Measurements from ENCODE around the gene GBGT1.

Gene GBGT1

DNA sequence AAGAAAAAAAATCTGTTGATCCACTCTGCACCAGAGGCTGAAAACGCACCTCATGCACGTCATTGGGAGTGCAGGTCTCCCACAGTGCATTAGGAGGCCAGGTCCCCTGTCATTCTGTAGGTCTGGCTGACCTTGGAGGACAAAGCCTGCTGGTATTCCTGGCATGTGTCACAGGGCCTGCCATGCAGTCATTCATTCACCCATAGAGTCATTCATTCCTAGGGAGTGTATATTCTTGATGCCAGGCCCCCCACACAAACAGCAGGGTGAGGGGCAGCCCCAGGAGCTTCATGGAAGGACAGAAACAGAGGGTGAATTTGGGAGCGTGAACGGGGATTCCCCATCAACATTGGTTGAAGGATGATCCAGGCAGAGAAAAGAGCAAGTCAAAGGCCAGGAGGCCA, 2.2 kb downstream of the GBGT1 start:
- no peak for FAIRE-seq

DNA sequence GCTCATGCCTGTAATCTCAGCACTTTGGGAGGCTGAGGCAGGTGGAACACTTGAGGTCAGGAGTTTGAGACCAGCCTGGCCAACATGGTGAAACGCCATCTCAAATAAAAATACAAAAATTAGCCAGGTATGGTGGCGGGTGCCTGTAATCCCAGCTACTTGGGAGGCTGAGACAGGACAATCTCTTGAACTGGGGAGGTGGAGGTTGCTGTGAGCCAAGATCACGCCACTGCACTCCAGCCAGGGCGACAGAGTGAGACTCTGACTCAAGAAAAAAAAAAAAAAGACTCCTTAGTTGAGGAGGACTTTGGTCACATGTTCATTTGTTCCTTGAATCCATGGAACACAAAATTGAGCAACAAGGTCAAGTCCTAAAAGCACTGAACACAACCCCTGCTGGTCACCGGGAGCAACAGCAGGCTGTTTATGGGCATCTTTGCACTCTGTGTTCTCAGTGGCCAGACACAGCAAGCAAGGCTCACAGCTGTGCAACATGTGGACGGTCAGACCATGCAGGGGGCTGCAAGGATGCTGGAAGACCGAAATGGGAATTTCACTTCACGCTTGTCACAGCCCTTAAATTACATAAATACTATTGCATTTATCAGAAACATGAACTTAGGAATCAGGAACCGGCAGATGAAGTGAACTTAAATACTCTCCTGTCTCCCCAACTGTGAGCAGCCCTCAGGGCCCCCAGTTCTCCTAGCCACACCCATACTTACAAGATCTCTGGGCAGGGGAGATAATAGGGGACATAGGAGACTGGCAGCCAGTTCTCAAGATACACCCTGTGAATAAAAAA, 2.8 kb downstream of the GBGT1 start:
- FAIRE-seq, result no peak

DNA sequence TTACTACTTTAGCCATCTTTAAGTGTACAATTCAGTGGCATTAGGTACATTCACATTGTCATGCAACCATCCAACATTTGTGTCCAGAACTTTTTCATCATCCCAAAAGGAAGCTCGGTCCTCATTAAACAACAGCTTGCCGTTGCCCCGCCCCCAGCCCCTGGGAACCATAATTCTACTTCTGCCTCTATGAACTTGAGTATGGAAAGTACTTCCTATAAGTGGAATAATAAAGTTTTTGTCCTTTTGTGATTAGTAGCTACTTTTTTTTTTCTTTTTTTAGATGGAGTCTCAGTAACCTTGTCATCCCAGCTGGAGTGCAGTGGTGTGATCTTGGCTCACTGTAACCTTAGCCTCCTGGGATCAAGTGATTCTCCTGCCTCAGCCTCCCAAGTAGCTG, 5.0 kb downstream of the GBGT1 start:
- FAIRE-seq, result no peak

DNA sequence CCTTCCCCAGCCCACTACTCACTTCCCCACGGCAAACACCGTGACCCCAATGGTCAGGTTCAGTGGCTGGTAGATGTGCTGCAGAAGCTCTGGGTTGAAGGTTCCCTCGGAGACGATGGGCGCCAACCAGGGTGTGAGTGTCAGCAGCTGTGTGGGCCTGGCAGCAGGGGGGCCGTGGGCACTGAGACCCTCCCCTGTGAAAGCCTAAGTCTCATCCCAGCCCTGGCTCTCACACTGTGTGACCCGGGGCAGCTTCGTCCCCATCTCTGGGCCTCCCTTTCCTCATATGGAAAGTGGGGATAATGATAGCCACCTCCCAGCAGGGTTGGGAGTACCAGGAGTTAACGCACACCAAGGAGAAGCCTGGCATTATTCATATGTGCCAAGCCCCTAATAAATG, 8.6 kb downstream of the GBGT1 start:
- FAIRE-seq, result no peak

DNA sequence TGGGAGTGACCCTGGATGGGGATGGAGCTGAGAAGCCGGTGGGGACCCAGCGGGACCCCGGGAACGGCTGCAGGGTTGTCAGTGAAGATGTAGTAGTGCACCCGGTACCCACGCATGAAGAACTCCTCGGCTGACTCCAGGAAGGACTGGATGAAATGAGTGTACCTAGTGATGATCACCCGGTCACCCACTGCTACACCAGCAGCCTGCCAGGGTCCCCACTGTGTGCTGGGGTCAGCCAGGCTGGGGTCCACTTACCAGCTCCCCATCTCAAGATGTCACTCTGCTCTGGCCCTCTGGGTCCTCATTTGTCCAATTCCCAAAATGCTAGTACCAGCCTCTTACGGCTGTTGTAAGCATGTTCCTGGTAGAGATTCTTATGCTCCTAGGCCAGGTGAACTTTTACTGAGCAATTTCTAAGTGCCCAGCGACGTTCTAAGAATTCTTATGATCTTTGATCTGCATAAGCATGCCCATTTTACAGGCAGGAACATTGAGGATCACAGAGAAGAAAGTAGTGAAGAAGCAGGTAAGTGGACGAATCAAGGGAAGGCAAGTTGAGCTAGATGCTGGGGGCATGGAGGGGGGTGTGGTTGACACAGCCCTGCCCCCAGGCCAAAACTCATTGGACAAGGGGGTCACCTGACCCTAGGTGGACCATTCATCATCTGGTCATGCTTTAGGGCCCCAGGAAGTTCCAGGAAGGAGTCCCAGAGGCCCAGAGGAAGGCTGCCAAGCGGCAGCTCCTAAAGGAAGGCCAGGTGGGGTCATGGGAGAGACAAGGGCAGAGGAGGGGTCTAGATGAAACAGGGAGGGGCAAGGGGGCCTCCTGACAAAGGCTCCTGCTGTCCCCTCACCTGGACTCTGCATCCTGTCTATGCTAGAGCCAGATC, 9.4 kb downstream of the GBGT1 start:
- FAIRE-seq, result no peak

DNA sequence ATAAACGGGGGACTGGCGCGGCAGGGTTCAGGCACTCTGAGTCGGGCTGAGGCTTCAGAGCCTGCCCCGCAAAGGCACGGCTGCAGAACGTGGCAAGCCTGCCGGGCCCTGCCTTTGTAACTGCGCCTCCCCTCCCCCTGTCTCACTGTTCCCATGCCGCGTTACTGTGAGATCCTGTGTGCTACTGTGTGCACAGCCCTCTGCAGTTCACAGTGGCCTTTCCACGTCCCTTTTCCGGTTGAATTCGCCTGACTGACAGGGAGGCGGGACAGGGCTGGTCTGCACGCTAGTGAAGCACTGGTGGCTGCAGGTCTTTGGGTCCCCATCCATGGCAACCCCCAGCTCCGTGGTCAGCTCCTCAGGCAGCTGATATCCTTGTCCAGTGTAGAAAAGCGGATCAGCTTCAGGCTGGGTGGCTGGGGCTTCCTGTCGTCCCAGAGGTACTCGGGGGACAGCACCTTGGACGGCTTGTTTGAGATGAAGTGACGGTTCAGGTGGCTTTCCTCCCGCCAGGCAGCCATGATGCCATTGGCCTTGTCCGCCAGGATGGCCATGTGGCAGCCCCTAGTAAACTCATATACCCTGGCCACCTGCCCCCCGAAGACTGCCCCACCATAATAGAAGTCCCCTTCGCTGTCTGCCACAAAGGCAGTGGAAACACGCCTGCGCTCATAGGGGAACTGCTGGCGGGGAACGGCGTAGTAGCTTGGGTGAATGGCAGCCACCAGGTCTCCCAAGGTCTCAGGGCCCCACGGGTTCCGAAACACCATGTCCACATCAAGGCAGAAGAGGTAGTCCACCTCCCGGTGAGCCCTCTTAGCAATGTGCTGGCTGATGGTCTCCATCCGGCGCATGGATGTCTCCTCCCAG, 10.3 kb downstream of the GBGT1 start:
- no peak for FAIRE-seq

DNA sequence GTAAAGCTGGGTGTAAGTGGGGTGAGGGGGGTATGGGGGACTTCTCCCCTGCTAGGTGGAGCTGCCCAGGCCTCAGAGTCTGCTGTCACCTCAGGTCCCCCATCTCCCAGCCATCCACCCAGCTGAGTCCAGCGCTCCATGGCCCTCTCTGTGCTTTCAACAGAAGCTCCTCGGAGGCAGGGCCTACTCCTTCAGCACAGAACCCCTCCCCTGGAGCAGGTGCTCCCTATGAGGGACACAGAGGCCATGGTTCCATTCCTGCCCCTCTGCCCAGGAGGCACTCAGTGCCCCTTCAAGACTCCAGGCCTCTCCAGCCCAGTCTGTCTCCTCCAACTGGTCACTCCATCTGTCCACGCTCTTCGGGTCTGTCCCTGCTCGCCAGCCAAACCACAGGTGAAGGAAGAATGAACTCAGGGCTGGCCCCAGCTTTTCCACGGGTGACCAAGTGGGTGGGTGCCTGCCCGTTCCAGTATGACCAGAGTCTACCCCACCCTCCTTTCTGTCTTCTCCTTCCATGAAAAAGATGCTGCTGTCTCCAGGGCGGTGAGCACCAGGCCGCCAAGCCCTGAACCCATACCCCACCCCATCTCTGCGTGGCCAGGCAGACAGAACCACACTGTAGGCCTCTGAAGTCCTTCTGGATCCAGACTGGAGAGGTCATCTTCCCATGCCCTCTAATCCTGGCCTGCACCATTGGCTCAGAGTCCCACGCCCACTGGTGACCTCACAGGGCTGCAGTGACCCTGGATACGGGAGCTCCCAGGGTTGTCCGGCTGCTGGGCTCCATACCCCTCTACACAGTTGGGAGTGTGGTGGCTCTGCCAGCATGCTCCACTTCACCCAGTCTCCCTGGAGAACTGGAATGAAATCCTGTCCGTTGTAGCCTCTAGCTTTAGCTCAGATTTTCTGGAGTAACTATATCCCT, 11.9 kb downstream of the GBGT1 start:
- no peak for FAIRE-seq

DNA sequence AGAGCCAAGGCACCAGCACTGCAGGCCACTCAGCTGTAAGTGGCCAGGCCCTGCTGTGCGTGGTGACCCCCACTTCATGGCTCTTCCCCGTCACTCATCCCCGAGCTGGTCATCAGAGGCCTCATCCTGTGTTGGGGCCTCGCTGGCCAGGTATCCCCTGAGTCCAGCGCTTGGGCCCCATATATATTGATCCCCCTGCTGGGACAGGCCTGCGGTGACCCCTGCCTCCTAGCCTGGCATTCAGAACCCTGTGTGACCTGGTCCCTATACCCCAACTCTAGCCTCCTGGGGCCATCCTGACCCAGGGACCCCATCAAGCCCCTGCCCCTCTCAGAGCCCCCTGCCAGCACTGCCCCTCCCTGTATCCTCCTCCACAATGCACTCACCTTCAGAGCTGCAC, 12.7 kb downstream of the GBGT1 start:
- no peak for FAIRE-seq

DNA sequence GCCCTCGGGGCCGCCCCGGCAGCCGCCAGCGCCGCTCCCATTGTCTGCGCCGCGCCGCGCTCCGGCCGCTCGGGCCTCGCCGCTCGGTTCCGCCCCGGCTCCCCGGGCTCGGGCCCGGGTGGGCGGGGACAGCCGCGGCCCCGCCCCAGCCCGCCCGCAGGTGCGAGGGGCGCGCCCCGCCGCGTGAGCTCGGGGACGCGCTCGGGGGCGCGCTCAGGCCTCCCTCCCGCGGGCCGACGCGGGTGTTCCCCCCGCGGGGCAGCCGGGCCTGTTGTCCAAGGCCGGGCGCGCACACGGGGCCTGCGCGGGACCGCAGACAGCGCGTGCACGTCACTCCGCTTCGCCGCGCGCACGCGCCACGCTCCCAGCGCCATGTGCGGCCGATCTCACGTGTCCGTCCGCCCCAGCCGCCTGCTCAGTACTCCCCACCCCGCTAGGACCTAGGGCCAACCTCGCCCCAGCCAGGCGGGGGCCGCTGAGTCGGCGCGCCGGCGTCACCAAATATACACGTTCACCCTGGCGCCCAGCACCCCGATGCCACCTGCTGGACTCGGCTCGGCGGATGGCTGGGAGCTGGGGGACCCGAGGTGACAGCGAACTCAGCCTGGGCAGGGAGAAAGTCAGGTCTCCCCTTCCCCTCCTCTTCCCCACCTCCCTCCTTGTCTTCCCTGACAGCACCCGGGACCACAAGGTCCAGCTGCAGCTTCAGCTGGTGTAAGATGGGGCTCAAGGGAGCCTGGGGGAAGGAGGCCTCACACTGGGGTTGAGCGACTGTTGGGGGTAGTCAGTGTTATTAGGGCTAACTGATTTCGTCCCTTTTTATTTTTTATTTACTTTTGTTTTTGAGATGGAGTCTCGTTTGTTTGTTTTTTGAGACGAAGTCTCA, 14.3 kb downstream of the GBGT1 start:
- no peak for FAIRE-seq

DNA sequence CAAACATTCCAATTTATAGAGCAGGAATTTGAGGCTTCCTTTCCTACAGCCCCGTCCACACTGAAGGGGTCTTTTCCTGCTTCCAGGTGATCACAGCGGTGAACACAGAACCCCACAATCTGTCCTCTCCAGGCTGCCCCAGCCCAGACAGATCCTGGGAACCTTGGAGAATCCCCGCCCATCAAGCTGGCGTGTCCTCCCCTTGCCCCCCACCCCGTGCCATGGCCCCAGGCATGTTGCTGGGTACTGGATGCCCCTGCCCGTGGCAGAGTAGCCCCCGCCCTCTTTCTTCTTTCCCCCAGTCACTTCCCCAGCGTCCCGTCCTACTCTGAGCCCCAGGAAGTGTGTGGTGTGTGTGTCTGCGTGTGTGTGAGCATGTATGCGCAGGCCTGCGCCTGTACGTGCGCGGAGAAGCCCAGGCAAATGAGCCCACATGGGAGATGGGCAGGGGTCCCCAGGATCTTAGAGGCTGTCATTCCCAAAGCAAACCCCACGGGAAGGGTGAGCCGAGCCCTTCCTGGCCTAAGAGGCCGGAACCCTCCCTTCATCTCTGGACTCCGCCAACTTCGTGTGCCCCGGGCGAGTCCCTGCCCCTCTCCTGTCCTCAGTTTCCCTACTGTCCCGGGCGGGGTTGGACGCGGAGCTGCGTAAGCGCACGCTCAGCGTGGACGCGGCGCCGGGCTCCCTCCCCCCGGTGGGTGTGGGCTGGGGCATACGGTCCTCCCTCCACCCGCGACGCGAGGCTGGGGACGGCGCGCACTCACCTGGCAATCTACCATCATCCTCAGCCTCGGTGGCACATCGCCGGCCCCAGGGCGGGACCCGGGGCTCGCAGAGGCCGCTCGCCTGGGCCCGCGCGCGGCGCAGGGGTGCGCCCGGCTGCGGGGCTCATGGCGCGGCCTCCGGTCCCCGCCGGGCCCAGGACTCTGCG, 15.2 kb downstream of the GBGT1 start:
- FAIRE-seq, result no peak

DNA sequence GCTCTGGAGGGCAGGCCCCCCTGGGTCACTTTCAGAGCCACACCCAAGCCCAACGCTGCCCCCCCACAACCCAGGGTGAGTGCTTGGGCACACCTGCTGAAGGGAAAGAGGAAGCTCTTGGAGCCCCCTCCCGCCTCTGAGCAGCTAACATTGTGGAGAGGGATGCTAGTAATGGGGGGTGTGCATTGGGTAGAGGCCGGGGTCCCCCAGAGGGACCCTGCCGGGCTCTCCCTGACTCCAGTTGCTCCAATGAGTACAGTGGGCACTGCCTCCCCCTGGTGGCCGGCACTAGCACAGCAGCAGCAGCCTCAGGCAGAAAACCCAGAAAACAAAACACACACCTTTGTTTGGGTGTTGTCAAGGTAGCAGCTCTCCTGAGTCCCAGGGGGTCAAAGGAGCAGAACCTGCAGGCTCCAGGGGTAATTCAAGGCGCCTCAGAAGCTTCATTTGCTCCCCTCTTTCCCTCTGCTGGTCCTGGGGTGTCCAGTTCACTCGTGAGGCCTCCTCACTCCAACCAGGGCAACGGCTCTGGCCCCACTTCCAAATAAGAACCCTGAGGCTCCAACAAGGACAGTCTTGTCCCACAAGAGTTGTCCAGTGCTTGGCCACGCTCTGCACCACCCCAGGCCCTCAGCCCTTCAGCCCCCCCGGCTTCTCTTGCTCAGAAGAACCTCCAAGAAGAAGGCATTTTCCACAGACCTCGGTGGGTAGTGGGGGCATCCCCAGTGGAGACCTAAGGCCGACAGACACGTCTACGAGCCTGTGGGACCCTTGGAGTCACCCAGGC, 16.1 kb downstream of the GBGT1 start:
- FAIRE-seq, result no peak

DNA sequence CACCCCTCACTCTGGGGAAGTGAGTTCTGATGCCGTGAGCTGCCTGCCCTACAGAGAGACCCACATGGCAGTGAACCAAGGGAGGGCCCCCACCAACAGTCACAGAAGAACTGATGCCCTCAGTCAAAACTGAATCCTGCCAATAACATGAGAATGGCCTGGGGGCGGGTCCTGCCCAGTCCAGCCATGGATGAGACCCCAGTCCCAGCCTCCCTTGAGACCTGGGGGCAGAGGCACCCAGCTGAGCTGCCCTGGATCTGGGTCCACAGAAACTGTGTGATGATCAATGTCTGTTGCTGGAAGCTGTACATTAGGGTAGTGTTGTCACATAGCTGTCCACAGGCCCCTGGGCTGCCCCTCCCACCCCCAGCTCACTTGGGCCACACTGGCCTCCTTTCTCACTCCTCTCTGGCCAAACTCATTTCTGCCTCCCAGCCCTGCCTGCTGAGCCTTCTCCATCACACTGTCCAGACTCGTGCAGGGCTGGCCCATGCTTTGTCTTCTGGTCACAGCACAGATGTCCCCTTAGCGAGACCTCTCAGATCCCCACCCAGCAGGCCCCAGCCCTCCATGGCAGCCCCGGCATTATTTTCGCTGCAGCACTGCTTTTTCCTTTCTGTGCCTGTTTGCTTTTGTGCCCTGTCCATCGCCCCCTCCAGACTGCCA, 16.8 kb downstream of the GBGT1 start:
- no peak for FAIRE-seq

DNA sequence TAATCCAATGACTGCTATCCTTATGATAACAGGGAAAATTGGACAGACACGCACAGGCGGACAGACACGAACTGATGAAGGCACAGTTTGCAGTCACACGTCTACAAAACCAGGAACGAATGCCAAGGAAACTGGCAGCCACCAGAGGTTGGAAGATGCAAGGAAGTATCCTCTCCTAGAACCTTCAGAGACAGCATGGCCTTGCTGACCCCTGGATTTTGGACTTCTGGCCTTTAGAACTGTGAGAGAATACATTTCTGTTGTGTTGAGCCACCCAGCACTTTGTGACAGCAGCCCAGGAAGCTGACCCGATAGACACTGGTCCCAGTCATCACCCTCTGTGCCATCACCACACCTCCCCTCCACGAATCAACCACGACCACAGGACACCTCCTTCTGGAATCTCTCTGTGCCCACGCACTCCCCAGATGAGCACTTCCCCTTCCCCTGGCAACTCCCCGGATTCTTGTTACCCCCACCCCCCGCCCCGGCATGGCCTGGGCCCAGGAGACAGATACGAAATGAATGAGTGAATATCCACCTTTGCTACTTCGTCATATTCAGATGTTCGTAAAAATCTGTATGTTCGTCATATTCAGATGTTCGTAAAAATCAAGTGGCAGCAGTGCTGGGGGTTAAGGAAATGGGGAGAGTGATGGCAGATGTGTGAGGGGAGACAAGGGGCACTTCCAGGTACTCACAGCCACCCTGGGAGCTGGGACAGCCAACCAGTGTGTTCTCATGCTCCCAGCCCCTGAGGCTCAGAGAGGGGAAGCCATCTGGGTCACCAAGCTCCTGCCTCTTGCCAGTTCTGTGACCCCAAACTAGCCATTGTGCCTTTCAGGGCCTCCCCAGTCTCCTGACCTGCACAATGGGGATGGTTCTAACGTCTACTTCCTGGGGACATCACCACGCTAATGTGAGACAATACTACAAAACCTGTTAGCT, 18.5 kb downstream of the GBGT1 start:
- FAIRE-seq, result no peak

DNA sequence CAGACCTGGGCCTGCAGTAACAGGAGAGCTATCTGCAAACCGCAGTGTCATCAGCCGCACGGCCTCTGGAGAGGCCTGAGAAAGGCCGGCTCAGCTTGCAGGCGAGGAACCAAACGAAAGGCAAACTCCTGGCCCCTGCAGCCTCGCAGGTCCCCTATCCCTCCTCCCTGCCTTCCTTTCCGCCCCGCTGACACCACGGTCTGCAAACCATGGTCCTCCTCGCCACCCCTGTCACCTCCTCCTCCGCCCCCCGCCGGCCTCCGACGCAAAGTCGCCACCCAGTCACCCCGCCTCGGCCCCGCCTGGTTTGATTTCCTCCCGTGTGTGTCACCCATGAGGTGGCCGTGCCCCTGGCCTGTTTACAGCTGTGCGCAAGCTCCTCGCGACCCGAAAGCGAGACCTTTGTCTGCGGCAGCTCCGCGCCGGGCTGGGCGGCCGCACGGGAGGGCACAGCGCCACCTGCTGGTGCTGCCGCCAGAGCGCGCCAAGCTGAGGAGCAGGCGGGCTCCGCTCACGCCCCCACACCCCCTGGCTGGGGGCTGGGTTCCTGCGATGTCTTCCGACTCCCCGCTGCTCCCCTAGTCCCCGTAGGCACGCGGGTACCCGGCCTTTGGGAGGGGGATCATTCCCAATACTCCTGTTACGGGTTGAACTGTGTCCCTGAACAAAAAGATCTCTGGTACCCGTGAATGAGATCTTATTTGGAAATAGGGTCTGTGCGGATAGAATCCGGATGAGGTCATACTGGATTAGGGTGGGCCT, 19.4 kb downstream of the GBGT1 start:
- no peak for FAIRE-seq

DNA sequence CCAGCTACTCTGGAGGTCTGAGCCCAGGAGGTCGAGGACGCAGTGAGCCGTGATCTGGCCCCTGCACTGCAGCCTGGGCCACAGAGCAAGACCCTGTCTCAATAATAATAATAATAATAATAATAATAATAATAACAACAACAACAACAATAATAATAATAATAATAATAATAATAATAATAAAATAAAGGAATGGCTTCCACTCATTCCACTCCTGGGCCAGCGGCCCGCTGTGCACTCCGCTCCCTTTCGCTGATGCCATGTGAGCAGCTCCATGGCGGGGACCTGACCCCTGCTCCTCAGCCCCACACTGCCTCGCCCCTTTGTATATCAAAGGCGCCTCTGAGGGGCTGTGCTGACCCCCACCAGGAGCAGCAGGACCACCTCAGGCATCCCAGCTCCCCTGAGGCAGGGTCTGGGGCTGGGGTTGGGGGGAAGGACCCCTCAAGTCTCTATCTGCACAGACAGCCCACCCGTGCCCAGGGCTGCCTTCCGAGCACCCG, 20.0 kb downstream of the GBGT1 start:
- no peak for FAIRE-seq
